Sigmoid colon (tissue), 4 donors: Measurements from ENCODE around the gene SHISA5.

Source experiments
- EP300 ChIP-seq, 4 donors: sonication (generic); formaldehyde crosslinking; IDR thresholded peaks; one replicate each; pipeline ENCODE4 v1.6.1; 2017; ENCODE audit warnings: antibody characterized with exemption in 4 of 4
- POLR2A ChIP-seq, 2 donors: fragments of 450-650 bp; IDR thresholded peaks; one replicate each; pipeline ENCODE4 v1.6.1; 2016; ENCODE audit warnings: antibody characterized with exemption in 2 of 2, mild to moderate bottlenecking in 2 of 2, moderate library complexity in 2 of 2
- TF ChIP-seq, protein P1 (sequence below), 4 experiments: fragments of 450-650 bp in 3 of 4; fragments of 200-600 bp in 1 of 4; IDR thresholded peaks; one replicate each; pipeline ENCODE4 v1.5.1; 2016 to 2019; ENCODE audit warnings: antibody characterized with exemption in 4 of 4, mild to moderate bottlenecking in 3 of 4, moderate library complexity in 2 of 4

DNA sequence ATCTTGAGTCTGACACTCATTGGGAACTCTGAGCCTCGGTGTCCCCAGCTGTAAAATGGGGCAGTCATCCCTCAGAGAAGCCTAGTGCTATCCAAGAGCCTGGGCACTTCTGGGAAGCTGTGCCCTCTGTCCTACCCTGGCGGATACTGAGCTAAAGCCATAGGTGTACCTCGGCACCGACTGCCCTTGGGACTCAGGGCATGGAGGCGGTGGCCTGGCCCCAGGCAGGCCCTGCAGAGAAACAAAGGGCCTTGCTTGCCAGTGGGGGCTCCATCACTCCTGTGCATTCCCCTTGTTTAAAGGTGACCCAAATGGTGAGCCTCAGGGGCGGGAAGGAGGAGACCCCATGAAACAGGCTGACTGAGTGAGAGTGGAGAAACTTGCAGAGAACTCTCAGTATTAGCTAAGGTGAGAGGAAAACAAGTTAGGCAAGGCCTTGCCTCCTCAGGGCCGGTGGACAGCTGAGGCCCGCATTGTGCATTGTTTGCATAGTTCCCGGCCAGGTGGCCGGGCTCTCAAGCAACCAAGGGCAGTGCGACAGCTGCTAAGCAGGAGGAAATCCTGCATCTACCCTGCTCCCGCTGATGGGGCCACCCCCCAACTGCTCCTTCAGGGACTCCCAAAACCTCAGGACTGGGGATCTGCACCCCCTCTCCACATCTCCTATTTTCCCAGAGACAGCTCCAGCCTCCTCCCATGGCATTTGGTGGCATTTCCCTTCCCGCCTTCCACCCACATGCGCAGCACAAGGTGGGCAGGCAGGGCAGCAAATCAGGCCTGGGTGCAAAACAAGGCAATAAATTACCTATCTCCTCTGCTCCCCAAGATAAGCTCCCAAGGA is 48.4 kb upstream of the SHISA5 start:
- TF ChIP-seq EP300 (IDR thresholded peaks at IDR 0.05) (no peak), POLR2A (IDR thresholded peaks at IDR 0.05) (no peak)
- TF ChIP-seq, protein P1, sequence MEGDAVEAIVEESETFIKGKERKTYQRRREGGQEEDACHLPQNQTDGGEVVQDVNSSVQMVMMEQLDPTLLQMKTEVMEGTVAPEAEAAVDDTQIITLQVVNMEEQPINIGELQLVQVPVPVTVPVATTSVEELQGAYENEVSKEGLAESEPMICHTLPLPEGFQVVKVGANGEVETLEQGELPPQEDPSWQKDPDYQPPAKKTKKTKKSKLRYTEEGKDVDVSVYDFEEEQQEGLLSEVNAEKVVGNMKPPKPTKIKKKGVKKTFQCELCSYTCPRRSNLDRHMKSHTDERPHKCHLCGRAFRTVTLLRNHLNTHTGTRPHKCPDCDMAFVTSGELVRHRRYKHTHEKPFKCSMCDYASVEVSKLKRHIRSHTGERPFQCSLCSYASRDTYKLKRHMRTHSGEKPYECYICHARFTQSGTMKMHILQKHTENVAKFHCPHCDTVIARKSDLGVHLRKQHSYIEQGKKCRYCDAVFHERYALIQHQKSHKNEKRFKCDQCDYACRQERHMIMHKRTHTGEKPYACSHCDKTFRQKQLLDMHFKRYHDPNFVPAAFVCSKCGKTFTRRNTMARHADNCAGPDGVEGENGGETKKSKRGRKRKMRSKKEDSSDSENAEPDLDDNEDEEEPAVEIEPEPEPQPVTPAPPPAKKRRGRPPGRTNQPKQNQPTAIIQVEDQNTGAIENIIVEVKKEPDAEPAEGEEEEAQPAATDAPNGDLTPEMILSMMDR (IDR thresholded peaks at IDR 0.05), result no peak
